Germinal center (tissue), 1 donor: ENCODE results near the gene CPXM2.

Experiments
- DNase-seq: peaks from one replicate; pipeline ENCODE4 v3.0.0; 2012; ENCODE audit warnings: mixed read lengths, low spot score

CPXM2 gene

DNA sequence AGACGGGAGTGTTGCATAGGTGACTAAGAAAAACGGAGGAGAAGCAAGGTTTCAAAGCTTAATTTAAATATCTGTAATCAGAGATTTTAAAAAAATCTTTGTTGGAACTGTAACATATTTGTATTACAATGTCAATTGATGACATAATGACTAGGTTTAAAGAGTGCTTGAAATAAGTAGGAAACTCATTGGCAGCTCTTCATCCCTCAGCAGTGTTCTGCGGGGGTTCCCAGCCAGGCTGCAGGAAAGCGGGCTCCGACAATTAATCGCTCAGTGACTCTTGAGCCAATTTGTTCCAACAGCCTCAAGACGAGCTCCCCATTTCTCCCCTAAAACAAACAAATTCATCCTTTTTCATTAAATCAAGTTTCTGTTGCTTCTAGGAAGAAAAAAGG, 22.6 kb downstream of the CPXM2 start:
- no peak for DNase-seq

- no peak for DNase-seq
Observed at GRCh38 chr10:123868038-123869019, 23.3 kb downstream of the CPXM2 start.

DNA sequence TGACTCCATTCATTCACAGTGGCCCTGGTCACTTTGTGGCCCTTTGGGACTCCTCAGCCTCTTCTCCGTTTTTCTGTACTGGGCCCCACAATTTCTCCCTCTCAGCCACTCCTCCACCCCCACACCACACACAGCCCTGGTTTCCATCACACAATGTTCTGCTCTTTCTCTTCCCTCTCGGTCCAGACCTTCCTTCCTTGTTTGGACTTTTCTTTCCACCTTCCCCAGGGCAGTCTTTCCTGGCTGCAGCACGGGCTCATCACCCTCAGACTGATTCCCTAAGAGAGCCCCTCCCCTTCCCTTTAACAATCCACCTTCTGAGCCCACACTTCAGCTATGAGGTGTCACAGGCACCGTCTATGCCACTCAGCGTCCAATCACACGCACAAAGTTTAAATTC, 25.7 kb downstream of the CPXM2 start:
- DNase-seq, result no peak

DNA sequence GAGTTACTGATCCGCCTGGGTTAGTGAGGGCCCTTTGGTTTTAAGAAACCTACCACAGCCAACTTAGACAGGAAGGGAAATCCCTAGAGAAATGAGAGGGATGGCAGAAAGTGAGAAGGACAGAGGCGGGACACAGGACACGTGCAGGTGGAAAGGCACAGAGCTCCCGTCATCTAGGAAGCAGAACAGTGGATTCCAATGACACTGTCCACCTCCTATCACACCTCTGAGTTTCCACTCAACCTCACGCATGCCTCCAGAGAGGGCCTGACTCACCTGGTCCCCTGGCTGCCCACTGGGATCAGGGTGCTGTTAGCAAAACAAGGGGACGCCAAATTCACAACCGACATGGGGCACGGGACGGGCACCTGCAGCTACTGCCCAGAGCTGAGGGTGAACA, 26.3 kb downstream of the CPXM2 start:
- no peak for DNase-seq

- DNase-seq, result no peak
Observed at GRCh38 chr10:123864923-123865322, 26.7 kb downstream of the CPXM2 start.

- DNase-seq, result no peak
Observed at GRCh38 chr10:123863721-123864482, 27.7 kb downstream of the CPXM2 start.

- DNase-seq, result no peak
Observed at GRCh38 chr10:123863183-123863575, 28.4 kb downstream of the CPXM2 start.

DNA sequence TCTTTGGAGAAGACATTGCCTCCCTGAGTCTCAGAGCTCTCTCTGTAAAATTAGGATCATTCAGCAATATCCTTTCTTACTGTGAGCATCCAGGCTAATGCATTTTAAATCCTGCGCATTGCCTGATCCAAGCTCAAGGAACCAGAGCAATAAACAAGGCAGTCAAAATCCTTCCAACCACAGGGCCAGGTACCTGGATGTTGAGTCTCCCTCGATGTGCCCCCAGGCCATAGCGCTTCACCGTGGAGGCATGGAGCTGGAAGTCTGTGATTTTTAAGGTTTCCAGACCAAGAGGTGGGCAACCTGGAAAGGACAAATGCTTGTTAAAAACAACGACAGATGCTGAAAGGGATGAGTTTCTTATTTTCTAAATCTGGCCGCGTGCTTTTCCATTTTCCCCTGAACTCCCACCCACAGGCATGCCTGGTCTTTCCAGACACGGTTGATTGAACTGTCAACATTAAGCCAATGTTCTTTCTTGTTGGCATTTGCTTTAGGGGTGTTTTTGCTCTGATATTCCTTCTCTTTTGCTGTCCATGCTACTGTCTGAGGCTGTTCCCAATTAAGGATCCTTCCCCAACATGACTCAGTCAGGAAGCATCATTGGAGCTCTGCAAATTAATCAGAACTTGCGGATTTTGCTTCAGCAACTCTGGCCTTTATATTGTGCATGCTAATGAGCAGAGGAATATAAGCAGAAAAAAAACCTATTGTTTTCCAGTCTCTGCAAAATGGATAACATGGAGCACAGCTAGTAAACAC, 29.0 kb downstream of the CPXM2 start:
- no peak for DNase-seq

GRCh38 chr10:123860856-123861255, 30.8 kb downstream of the CPXM2 start:
- DNase-seq, result no peak

DNA sequence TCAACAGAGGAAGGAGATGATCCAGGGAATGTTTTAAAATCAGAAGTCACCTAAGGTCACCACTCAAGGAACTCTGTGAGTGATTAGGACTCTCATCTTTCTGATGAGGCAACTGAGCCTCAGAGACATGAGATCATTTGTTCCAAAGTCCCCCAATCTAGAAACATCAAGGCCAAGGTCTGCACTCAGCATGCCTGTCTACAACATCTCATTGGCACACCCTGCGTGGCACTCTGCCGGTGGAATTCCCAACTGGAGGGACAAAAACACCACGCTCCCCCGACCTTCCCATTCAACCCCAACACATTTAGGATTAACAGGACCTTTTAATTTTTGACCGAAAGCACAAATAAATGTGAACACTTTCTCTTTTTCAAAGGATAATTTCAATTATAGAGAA, 31.4 kb downstream of the CPXM2 start:
- no peak for DNase-seq

GRCh38 chr10:123859653-123860050, 32.0 kb downstream of the CPXM2 start:
- DNase-seq, result no peak

DNA sequence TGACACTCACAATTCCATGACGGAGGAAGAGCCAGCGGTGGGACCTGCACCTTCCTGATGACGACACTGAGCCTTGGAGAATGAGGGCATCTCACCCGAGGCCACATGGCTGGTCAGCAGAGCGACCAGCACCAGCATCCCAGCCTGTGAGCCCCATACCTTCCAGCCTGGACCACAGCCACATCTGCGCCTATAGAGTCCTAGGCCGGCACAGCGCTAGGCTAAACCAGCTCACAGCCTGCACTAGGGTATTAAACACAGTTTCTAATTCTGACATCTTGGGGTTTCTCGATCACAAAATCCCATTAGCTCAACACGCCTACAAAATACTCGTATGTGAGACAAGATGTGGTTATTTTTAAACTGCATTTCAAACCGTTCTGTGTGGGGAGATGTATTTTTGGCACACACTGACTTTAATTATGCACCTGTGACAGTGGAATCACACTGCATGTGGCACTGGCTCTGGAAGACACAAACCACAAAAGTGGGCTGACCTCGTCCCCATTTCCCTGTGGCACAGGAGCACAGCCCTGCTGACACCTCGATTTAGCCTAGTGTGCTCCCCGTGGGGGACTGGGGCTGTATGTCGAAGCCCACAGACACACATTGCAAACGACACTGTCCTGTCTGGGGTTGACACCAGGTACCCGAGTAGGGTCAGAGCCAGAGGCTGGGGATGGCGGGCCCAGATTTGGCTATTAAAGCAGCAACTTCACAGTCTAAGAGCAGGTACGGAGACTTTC, 32.5 kb downstream of the CPXM2 start:
- no peak for DNase-seq

DNA sequence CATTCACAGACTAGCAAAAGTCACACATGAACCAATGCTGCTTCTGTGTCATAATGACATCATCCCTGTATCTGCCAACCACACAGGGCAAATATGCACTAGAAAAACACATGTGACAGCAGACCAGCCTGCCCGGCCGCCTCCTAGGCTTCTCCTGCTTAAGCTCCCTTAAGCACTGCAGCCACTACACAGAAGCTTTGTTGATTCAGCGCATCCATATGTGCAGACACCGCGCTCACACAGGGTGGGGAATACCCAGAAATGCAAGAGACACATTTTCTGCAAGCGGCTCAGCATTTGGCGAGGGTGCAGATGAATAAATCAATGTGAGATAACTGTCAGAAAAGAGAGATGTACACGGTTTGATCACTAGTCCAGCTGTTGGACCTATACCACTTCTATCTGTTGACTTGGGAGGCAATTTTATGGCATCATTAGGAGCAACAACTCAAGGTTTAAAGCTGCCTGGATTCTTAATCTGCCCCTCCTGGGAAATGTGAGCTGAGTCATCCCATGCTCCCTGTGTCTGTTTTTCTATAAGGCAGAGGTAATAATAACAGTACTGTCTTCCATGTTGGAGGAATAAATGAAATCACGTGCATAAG, 33.4 kb downstream of the CPXM2 start:
- DNase-seq, result no peak

DNA sequence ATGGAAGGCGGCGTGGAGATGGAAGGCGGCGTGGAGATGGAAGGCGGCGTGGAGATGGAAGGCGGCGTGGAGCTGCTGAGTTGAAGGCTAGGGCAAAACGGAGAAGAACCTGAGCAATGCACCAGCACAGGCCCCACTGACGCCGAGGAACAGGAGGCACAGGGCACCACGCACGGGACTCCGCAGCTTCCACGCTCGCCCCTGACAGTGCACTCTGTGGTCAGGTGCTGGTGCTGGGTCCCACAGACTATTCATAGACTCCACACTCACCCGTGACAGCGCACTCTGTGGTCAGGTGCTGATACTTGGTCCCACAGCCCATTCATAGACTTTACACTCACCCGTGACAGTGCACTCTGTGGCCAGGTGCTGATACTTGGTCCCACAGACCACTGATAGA, 34.0 kb downstream of the CPXM2 start:
- DNase-seq, result no peak

DNA sequence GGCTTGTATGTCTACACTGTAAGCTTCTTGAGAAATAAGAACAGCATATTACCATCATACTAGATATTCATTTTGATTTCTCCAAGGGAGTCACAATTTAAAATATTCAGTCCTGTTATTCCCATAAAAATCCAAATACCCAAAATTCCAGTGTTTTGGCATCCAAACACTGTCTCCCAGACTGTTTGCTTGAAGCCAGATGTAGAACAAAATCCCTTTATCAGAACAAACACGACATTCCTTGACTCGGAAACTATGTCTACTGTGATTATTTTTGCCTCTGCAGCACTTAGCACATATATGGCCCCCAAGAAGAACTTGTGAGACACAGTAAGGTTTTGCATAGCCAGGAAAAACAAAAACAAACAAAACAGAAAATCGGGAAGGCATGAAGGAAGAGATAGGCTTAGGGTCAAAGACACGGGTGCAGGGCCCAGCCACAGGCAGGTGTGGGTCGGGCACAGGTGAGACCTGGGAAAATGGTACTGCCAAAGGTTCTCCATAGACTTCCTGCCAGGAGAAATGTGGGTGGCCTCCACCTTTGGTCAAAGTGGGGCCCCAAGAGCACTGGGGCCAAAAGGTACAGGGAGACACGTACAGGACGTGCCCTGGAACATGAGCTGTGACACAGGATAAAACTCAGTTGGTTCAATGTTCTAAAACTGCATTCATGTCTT, 36.5 kb downstream of the CPXM2 start:
- DNase-seq, result no peak

DNA sequence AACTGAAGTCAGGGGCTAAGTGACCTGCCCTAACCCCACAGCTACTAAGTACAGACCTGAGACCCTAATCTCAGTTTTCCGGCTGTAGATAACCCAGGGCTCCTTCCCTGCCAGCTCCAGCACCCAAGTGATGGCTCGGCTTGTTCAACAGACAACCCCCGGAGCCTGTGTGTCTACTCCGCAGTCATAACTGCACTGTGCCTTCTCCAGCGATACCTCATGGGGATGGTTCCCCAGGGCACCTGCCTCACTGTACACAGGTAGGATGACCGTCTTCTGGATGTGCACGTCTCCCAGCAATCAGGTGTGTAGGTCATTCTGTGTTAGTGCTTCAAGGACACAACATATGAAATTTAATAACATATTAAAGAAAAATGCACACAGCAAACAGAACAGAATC, 37.1 kb downstream of the CPXM2 start:
- DNase-seq, result no peak

DNA sequence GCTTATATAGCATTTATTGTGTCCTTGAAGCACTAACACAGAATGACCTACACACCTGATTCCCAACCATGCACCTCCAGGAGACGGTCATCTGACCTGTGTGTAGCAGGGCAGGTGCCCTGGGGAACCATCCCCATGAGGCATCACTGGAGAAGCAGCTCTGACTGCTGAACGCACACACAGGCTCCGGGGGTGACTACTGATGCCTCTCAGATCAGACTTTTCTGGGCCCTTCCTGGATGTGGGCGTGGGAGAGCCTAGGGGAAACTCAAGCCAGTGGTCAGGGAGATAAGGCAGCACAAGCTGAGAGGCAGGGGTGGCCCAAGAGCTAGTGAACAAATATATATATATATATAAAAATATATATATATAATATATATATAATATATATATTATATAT, 37.6 kb downstream of the CPXM2 start:
- DNase-seq, result no peak

GRCh38 chr10:123852411-123852951, 39.1 kb downstream of the CPXM2 start:
- no peak for DNase-seq

GRCh38 chr10:123848564-123849457, 42.8 kb downstream of the CPXM2 start:
- DNase-seq, result no peak
